OCI-LY1 (cell line): ENCODE data around the gene TMEM51.

ENCODE experiments used
- CTCF ChIP-seq: fragments of 200-600 bp; sonication (generic), shearing (Covaris generic); IDR thresholded peaks from 2 replicates; pipeline ENCODE4 v1.5.1; 2017; ENCODE audit warnings: mild to moderate bottlenecking, antibody characterized with exemption, low read length, moderate library complexity, mixed read lengths
- EZH2 ChIP-seq: fragments of 200-600 bp; sonication (generic), shearing (Covaris generic); IDR thresholded peaks from 2 replicates; pipeline ENCODE4 v1.8.0; 2017; ENCODE audit warnings: borderline replicate concordance, mixed run types, mild to moderate bottlenecking, antibody characterized with exemption, low read length, moderate library complexity, mixed read lengths

GRCh38 chr1:15186073-15186845 lies 32.7 kb downstream of the TMEM51 start:
- TF ChIP-seq CTCF (no peak), EZH2 (no peak)
